Measurements from ENCODE around the gene BGN.

The BGN gene

GRCh38 chrX:153556767-153557166 is 62.0 kb downstream of the BGN start:
- H3K27ac ChIP-seq (ENCODE audit: low read depth, low read length) = no peak overlapping the region
- no peak overlapping the region for H3K23ac ChIP-seq (ENCODE audit: low read length)
- H3K14ac ChIP-seq (ENCODE audit: low read length) = no peak overlapping the region
- H2BK120ac ChIP-seq (ENCODE audit: insufficient read depth, low read length, poor library complexity) = no peak overlapping the region
- H4K8ac ChIP-seq (ENCODE audit: low read depth, low read length) = no peak overlapping the region
- no peaks in the 10 kb centered on the region for H3K36me3 ChIP-seq (ENCODE audit: control insufficient read depth in 1 of 2, insufficient read depth in 2 of 2, low read length in 2 of 2)
- H2AFZ ChIP-seq (ENCODE audit: insufficient read depth, low read length, poor library complexity) = no peak overlapping the region
- no peak overlapping the region for H2BK5ac ChIP-seq (ENCODE audit: low read depth, low read length, poor library complexity)
- no peak overlapping the region for H3K4ac ChIP-seq (ENCODE audit: low read depth, low read length)
- H3K79me2 ChIP-seq (ENCODE audit: control insufficient read depth, insufficient read depth, low read length, poor library complexity) = no peaks in the 10 kb centered on the region
- H3K9me3 ChIP-seq (ENCODE audit: insufficient read depth, low read depth, low read length) = peaks cover under 1% of the 10 kb centered on the region
- DNase-seq = no peak
- no peaks in the 10 kb centered on the region for H3K79me1 ChIP-seq (ENCODE audit: low read length)
- no peak overlapping the region for H2BK12ac ChIP-seq (ENCODE audit: low read length)
- H2AK5ac ChIP-seq (ENCODE audit: low read length) = no peak overlapping the region
- WGBS (ENCODE audit: extremely low coverage, insufficient coverage, insufficient read length) = no CpG with 5 or more reads among the region's 12 CpGs
- no peak overlapping the region for H3K9ac ChIP-seq (ENCODE audit: low read length)
- H3K4me2 ChIP-seq (ENCODE audit: low read length) = no peak overlapping the region
- H3K27me3 ChIP-seq (ENCODE audit: insufficient read depth, low read length) = no peaks in the 10 kb centered on the region
- no peaks in the 10 kb centered on the region for H3K4me1 ChIP-seq (ENCODE audit: control insufficient read depth in 1 of 2, insufficient read depth in 2 of 2, low read length in 2 of 2)
- no peak overlapping the region for H4K91ac ChIP-seq (ENCODE audit: low read depth, low read length)
- H4K12ac ChIP-seq (ENCODE audit: low read depth, low read length) = no peak overlapping the region
- no peak overlapping the region for H3K18ac ChIP-seq (ENCODE audit: low read length)
- H3K4me3 ChIP-seq (ENCODE audit: low read depth, low read length) = no peak overlapping the region

DNA sequence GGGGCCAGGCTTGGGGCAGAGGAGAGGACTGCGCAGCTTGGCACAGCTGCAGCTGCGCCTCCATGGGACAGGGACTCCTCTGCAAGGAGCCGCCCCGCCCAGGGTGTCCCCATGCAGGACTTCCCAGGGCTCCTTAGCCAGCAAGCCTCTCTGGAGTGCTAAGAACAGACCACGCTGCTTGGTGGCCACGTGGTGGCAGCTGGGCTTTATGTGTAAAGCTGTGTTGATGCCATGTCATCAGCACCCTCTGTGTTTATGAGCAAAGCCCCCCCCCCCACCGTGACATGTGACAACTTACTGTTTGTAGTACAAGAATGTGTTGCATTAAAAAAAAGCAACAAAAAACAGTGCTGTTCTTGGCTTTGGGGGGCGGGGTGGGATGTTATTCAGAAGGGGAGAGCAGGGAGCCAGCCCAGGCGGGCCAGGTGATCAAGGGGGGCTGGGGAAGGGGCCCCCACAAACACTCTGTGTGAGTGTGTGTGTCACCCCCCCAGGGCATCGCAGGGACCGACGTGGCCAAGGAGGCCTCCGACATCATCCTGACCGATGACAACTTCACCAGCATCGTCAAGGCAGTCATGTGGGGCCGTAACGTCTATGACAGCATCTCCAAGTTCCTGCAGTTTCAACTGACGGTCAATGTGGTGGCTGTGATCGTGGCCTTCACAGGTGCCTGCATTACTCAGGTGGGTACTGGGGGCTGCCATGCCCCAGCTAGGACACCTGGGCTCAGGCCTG is 63.0 kb downstream of the BGN start:
- H2BK120ac ChIP-seq (ENCODE audit: insufficient read depth, low read length, poor library complexity) = no peak overlapping the region
- no peak overlapping the region for H3K14ac ChIP-seq (ENCODE audit: low read length)
- H3K4me3 ChIP-seq (ENCODE audit: low read depth, low read length) = no peak overlapping the region
- no peak overlapping the region for H4K91ac ChIP-seq (ENCODE audit: low read depth, low read length)
- no peaks in the 10 kb centered on the region for H3K36me3 ChIP-seq (ENCODE audit: control insufficient read depth in 1 of 2, insufficient read depth in 2 of 2, low read length in 2 of 2)
- H3K4me2 ChIP-seq (ENCODE audit: low read length) = no peak overlapping the region
- no peaks in the 10 kb centered on the region for H3K79me2 ChIP-seq (ENCODE audit: control insufficient read depth, insufficient read depth, low read length, poor library complexity)
- H3K27me3 ChIP-seq (ENCODE audit: insufficient read depth, low read length) = no peaks in the 10 kb centered on the region
- no peak overlapping the region for H2AK5ac ChIP-seq (ENCODE audit: low read length)
- H4K8ac ChIP-seq (ENCODE audit: low read depth, low read length) = no peak overlapping the region
- no peak overlapping the region for H2BK5ac ChIP-seq (ENCODE audit: low read depth, low read length, poor library complexity)
- no peaks in the 10 kb centered on the region for H3K79me1 ChIP-seq (ENCODE audit: low read length)
- no peak for DNase-seq
- H3K18ac ChIP-seq (ENCODE audit: low read length) = no peak overlapping the region
- no peak overlapping the region for H3K9ac ChIP-seq (ENCODE audit: low read length)
- H3K4me1 ChIP-seq (ENCODE audit: control insufficient read depth in 1 of 2, insufficient read depth in 2 of 2, low read length in 2 of 2) = no peaks in the 10 kb centered on the region
- WGBS (ENCODE audit: extremely low coverage, insufficient coverage, insufficient read length) = no CpG with 5 or more reads among the region's 19 CpGs
- H3K23ac ChIP-seq (ENCODE audit: low read length) = no peak overlapping the region
- H4K12ac ChIP-seq (ENCODE audit: low read depth, low read length) = no peak overlapping the region
- peaks cover 5% of the 10 kb centered on the region for H3K9me3 ChIP-seq (ENCODE audit: insufficient read depth, low read depth, low read length)
- no peak overlapping the region for H2BK12ac ChIP-seq (ENCODE audit: low read length)
- H3K27ac ChIP-seq (ENCODE audit: low read depth, low read length) = no peak overlapping the region
- H2AFZ ChIP-seq (ENCODE audit: insufficient read depth, low read length, poor library complexity) = no peak overlapping the region
- no peak overlapping the region for H3K4ac ChIP-seq (ENCODE audit: low read depth, low read length)

Measured in trophoblast cell (in vitro differentiated cells and primary cell).